Hippocampal formation (tissue), 2 donors: ENCODE measurements around the gene POLR1H.
A peak's percentile ranks its signal among the peaks of the same experiment; 100 is the strongest.

ENCODE experiments used
- DNase-seq, 2 donors: peaks; one replicate each; lab custom pipeline; 2025; lab: John Stamatoyannopoulos, UW

The POLR1H gene

GRCh38 chr6:30096829-30097228, 35.8 kb downstream of the POLR1H start:
- no peak for DNase-seq

DNA sequence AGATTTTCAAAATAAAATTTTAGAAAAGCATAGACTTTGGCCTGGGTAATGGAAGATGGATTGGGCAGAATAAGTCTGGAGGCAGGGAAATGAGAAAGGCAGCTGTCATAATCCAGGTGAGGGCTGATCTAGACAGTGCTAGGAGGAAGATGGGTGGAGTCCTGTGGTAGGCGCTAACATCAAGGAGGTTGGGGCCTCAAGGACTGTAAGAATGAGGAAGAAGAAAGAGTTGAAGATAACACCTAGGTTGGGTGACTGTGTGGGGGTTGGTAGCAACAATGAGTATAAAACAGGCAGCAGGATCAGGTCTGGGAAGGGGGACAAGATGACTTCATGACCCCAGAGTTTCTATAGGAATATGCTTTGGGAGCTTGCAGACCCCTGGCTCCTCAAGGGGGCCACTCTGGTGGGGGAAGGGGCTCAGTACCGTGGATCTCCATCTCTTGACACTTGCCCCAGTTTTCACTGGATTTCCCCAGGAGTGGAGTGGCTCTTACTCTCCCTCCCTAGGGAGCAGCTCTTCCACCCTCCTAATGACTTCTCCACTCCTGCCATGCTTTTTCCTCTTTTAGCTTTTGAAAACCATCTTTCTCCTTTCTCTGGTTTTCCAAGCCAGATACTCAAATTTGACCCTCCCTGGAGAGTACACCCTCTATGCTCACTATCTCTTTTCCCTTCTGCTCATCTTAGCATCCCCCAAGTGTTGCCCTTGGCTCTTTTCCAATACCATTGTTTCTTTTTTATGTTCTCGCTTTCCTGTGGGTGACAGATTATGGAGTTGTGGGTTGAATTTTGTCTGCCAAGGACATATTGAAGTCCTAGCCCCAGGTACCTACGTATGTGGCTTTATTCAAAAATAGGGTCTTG, 37.1 kb downstream of the POLR1H start:
- DNase-seq: no peak

DNA sequence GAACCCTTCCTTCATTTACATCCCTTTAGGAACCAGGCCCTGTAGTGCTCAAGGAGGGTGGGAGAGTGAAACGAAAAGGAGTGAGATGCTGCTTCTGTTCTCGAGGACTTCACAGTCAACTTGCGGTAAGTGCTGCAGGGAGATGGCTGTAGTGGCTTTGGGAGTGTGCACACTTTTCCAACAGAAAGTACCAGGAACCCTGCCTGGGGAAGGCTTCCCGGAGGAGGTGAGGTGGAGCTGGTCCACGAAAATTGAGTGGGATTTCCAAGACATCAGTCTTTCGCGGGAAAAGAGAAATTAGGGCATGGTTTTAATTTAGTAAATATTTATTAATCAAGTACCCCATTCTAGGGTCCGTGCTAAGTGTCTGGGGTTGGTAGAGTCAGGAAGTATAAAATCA, 39.1 kb downstream of the POLR1H start:
- no peak for DNase-seq

- DNase-seq: no peak
These were observed 39.7 kb downstream of the POLR1H start for GRCh38 chr6:30100585-30101443.

DNA sequence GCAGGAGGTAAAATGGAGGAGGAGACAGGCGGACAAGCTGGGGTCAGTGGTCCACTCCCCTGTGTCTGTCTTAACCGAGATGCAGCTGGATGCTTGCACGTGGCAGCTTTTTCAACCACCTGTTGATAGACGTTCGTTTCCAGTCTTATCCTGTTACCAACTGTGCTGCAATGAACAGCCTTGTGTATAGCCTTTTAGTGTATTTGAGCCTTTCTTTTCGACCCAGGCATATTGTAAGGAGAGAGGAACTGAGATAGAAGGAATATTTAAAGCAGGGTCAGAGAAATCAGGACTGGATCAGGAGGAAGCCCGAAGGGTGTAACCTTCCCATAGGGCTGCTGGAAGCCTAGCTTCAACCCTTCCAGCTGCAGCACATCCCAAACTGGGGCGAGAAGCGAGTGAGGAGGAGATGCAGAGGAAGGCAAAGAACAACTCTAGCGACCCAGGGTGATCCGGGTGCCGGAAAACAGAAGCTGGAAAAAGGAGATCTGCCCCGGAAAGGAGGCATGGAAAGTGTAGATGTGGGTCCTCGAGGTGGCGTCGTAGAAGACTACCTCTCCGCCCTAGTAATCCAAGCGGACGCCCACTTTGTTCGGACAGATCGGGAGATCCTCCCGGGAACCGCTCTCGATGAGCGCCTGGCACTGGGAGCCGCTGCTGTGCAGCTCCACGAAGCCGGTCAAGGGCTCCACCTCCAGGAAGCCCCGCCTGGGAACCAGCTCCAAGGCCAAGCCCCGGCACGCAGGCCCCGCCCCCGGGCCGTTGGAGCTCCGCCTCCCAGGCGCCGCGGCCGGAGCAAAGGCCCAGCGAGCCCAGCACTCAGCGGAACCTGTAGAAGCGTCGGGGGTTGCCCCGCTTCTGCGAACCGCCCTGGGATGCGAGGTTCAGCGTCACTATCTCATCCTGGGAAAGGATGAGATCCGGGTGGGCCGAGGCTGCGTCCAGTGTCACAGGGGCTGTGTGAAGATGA, 40.7 kb downstream of the POLR1H start:
- DNase-seq: peak; percentile 72 to 83

DNA sequence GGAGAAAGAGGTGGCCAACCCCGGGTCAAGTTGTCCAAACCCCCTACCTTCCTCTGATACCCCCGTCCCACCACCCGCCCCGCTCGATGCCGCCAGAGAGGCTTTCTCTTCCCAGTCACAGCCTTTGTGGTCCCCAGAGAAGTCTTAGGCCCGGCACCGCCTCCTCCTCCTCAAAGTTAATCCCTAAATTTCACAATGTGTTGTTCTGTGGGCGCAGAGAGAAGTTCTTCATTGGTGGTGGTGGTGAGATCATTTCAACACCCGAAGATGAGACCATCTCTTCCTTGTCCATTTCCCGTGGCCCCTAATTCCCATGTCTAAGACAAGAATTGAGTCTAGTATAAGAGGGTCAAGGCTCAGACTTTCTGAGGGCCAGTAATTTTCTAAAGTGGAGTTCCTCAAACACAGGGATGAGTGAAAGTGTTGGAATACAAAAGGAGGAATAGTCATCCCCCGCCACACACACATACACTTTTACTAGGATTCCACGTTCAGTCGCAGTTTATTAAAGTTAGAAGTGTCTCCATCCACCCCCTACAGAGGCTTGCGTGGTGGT, 41.4 kb downstream of the POLR1H start:
- DNase-seq: no peak

DNA sequence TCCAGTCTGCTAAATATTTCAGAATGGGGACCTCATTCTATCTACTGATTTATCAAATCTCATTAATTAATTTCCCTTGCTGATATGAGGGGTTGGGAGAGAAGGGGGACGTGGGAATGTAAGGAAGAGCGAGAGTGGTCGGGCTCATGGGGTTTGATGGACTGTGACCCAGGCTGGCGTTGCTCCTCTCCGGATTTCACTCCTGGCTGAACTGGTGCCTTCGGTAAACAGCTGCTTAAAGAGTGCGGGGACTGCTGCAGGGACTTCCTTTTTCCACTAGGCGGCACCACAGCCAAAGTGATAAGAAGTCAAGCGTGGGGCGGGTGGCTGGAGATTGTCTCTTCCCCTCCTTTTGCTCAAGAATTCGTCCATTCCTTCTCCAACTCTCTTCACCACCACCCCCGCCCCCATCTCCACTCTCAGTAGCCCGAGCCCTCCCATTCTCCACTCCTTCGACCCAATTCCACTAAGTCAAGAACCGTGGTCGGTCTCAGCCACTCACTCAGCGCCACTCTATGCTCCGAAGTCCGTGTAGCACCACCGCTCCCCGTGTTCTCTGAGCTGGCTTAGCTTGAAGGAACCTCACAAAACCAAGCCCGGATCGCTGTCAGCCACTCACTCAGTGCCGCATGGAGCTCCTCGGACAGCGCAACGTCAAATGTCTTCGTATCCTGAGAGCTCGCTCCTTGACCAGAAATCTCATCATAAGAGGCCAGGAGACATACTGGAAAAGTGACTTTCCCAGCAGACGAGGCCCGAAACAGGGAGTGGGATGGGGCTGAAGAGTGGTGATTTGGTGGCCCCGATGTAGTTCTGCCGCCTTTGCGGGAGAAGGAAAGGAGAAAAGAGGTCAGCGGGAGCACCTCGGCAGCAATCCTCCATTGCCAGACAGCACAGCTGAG, 42.2 kb downstream of the POLR1H start:
- peak; percentile 79 to 81 for DNase-seq

GRCh38 chr6:30103872-30104179, 42.8 kb downstream of the POLR1H start:
- DNase-seq: no peak

DNA sequence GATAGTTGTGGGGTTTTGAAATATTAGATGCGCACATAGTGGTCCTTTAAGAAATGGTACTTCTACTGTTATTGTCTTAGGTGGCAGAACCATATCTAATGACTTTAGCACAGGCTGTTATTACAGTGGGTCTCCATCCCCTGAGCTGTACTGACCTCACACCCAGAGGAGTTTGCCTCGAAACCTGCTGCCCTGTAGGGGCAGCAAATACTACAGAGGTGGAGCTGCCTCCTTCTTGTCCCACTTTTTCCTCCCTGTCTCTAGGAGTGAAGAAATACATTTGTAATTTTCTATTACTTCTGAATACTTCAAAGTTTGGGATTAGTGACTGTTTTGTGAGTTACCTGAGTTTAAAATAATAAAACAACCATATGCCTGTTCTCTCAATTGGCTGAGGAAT, 43.6 kb downstream of the POLR1H start:
- no peak for DNase-seq

DNA sequence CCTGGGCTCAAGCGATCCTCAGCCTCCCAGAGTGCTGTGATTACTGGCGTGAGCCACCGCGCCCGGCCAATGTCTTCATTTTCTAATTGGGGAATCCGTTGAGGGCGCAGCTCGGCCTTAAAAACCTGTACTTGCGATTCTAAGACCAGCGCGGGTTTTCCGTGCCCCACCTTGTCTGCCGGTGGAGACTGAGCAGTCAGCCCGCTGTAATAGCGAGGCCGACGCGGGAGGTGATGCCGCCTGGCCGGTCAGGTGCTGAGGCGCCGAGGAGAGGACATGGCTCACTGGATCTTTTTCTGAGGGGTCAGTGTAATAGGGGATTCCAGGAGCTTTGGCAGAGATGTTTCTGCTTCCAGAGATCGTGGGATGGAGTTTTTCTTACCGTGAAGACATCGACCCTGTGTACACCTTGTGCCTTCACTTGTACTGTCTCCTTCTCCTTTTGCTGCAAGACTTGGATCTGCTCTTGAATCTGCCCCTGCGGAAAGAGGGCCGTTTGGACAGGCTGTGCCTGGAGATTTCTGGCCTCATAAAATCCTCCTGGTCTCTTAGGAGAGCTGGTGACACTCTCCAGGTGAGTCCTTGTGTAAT, 50.3 kb downstream of the POLR1H start:
- DNase-seq: no peak

GRCh38 chr6:30112402-30112994, 51.4 kb downstream of the POLR1H start:
- no peak for DNase-seq

- no peak for DNase-seq
These were observed 52.1 kb downstream of the POLR1H start, which contains the start of gene TRIM31 for GRCh38 chr6:30113003-30113759. Gene TRIM31 (minus strand): TSS chr6:30113090. CDS start chr6:30112805, 285 bp downstream.

DNA sequence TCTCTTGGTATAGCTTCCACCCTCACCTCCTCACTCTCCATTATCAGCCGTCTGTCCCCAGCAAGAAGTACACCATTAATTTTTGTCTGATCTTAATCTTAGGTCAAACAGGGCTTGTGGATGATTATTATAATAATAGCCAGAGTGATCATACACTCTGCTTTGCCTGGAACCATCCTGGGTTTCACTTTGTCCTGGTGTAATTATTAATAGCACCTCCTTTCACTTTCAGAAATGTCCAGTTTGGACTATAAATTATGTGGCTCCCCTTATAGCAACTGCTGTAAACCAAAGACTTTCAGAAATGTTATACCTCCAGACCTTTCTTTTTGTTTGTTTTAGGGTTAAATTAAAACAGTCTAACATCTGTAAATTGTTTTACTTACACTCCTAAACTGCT, 52.8 kb downstream of the POLR1H start:
- DNase-seq: no peak
